Smooth muscle cell of the umbilical artery (primary cell): ENCODE data around the gene AP3S1. TPM values are rescaled to one million over a fixed set of nuclear protein-coding genes. Genes with fewer than 3 reads are reported as not detected.

ENCODE experiments used
- total RNA-seq: library from RNA; depleted of rRNA; stranded (reverse); fragments of >200 nt; gene quantifications from 2 replicates; pipeline ENCODE4 v1.2.3, GENCODE V29; 2014

The AP3S1 gene
- total RNA-seq, result 89.2 and 113 TPM in 2 replicates

DNA sequence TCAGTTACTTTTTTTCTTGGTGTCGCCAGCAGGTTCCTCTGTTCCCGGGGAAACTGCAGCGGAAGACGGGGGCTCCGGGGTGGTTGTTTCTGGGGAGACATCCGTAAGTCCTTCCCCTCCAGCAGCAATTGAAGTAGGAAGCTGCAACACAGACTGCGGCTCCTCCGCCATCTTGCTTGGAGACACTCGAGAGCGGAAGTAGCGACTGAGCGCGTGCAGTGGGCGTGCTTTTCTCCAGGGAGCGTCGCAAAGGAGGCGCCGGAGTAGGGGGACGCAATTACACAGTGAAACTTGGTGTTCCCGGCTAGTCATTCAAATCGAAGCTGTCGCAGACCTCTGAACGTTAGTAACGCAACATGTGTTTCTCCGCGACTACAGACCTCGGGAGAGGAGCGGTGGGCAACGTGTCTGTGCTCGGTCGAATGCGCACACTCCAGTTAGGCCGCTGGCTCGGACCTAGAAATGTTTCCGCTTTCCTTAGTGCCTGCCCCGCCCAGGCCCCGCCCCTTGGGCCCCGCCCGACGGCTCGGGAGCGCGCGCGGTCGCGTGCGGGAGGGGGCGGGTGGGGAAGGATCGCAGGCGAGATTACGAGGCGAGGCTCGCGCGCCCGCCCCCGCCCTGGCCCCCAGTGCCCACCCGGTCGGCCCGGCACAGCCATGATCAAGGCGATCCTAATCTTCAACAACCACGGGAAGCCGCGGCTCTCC is at the start of gene AP3S1, which contains the start of gene ATG12:
AP3S1 (plus strand) TSS at position 554 of the 707 bp plus-strand sequence; CDS start at position 657, 103 bp downstream.
ATG12 (minus strand) TSS at position 184 of the 707 bp plus-strand sequence; CDS start at position 171, 13 bp downstream.

DNA sequence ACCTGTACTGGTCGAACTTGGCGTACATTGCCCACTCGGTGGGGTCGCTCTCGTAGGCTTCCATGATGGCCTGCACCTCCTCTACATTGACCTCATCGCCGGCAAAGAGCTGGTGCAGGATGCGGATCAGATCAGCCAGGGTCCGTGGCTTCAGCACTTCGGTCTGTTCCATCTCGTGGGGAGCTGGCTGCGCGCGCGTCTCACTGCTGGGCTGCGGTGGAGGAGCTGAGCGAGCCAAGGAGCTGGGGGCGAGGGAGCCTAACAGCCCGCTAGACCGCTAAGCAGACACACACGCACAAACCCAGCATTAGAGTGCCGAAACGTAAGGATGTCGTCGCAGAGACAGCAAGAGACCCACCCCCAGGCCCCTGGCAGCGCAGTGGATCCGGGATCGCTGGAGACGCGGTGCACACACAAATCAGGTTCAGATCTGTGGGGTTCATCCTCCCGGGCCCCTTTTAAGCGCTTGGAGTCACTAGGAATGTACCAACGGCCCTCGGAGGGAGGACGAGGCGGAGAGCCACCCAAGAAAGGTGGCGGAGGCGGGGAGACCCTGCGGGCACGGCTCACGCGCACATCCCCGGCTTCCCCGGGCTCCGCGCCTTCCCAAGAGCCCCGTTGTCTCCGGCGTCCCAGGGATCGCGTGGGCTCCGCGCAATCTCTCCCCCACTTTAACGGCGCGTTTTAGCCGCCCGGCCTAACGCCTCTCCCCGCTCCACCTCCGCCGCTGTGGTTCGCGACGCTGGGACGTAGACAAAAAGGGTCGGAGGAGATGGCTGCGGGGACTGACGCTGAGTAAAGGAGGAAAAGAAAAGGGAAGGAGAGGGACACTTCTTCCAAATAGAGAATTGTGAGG is 25.3 kb upstream of the AP3S1 start, which contains the start of gene CDO1:
CDO1 (minus strand) TSS at position 434 of the 856 bp plus-strand sequence; CDS start at position 172, 262 bp downstream.

DNA sequence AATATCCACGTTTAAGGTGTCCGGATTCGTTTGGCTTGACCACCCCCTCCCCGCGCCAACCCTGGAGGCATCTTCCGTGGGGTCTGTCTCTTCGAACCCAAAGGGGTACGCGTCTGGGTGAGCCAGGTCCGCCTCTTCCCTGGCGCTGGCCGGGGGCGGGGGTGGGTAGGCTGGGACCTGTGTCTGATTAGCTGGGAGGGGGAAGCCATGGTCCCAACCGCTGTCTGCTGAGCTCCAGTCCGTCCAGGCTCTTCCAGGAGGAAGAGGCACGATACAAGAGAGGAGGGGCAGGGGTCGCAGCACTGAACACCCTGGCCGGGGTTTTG is 120.5 kb downstream of the AP3S1 start, which contains the start of gene LVRN:
LVRN (plus strand) TSS at position 237 of the 326 bp plus-strand sequence. CDS start 143 bp downstream, outside the sequence.

Other genes with a start within 250 kb of the AP3S1 start
- gene TICAM2, start 239.5 kb upstream of the AP3S1 start, total RNA-seq, result 5.0 and 5.6 TPM in 2 replicates
- gene TMED7, start 215.9 kb upstream of the AP3S1 start, total RNA-seq, result 212 and 279 TPM in 2 replicates
- 0.59 and 1.7 TPM in 2 replicates for gene CDO1, start 25.3 kb upstream of the AP3S1 start, total RNA-seq
- gene ATG12, start 370 bp upstream of the AP3S1 start, total RNA-seq, result 78.4 and 92.7 TPM in 2 replicates
- 0.51 and 0.59 TPM in 2 replicates for gene LVRN, start 120.5 kb downstream of the AP3S1 start, total RNA-seq
- not detected in 2 replicates for gene ARL14EPL, start 190.5 kb downstream of the AP3S1 start, total RNA-seq
- 31.8 and 34.4 TPM in 2 replicates for gene COMMD10, start 243.1 kb downstream of the AP3S1 start, total RNA-seq